K562 (cell line): ENCODE measurements around the gene DCAF17. TPM values are rescaled to one million over a fixed set of nuclear protein-coding genes. Genes with fewer than 3 reads are reported as not detected.

Experiments used
- CHCHD3 ChIP-seq: fragments of 250-450 bp; sonication (Bioruptor Pico); IDR thresholded peaks from 2 replicates; pipeline ENCODE4 v2.1.2; 2022; ENCODE audit warnings: mild to moderate bottlenecking
- CHD2 ChIP-seq: IDR thresholded peaks from 2 replicates; pipeline ENCODE4 v1.6.1; 2011; ENCODE audit warnings: low read depth, low read length
- KLF6 ChIP-seq: fragments of 250-450 bp; sonication (Bioruptor Pico); IDR thresholded peaks from 2 replicates; pipeline ENCODE4 v1.4.0; 2020; ENCODE audit warnings: mild to moderate bottlenecking, moderate library complexity, borderline replicate concordance
- NFATC3 ChIP-seq: fragments of 450-650 bp; IDR thresholded peaks from 2 replicates; pipeline ENCODE4 v1.6.1; 2017; ENCODE audit warnings: mild to moderate bottlenecking
- ZNF3 ChIP-seq: fragments of 250-450 bp; sonication (Bioruptor Pico); IDR thresholded peaks from 2 replicates; pipeline ENCODE4 v1.5.0; 2021; ENCODE audit warnings: mild to moderate bottlenecking, moderate library complexity
- polyA plus RNA-seq, 8 experiments: library from polyadenylated mRNA; depleted of rRNA in 4 of 8; stranded (reverse) in 5 of 8; unstranded in 3 of 8; fragments of >200 nt; fragmentation: Nextera tagmentation in 2 of 8; fragmentation: Illumina TruSeq in 1 of 8; extraction: Ambion mirVana in 2 of 8; extraction: Trizol in 1 of 8; gene quantifications; 2 replicates each; pipeline versions ENCODE4 v1.2.1 to v1.2.3, GENCODE V29; 2011 to 2014; ENCODE audit warnings: inconsistent platforms in 1 of 8, missing spikeins in 1 of 8
- total RNA-seq, 7 experiments: library from RNA; depleted of rRNA in 6 of 7; stranded (reverse); fragments of >200 nt in 6 of 7; fragmentation: Illumina TruSeq in 2 of 7; extraction: Trizol in 2 of 7; gene quantifications; 2 replicates each; pipeline versions ENCODE4 v1.2.1 to v1.2.3, GENCODE V29; 2011 to 2021; ENCODE audit warnings: low replicate concordance in 1 of 7
- TF ChIP-seq, protein P1 (sequence below): sonication (generic); formaldehyde crosslinking; IDR thresholded peaks from 2 replicates; pipeline ENCODE4 v1.8.0; 2022; ENCODE audit warnings: mild to moderate bottlenecking, missing genetic modification reagents
- TF ChIP-seq, protein P2 (sequence below): fragments of 450-650 bp; IDR thresholded peaks from 2 replicates; pipeline ENCODE4 v1.6.1; 2016; ENCODE audit warnings: mild to moderate bottlenecking, moderate library complexity
- TF ChIP-seq, protein P3 (sequence below): fragments of 250-450 bp; sonication (Bioruptor Pico); IDR thresholded peaks from 2 replicates; pipeline ENCODE4 v1.5.0; 2021; ENCODE audit warnings: mild to moderate bottlenecking, borderline replicate concordance

The DCAF17 gene
- total and polyA plus RNA-seq, 9 of the 15 experiments (the other 6 are each of a cell fraction or from before 2014, with no cell fraction given), result 10.0 to 38.5 (median 27.1) TPM

DNA sequence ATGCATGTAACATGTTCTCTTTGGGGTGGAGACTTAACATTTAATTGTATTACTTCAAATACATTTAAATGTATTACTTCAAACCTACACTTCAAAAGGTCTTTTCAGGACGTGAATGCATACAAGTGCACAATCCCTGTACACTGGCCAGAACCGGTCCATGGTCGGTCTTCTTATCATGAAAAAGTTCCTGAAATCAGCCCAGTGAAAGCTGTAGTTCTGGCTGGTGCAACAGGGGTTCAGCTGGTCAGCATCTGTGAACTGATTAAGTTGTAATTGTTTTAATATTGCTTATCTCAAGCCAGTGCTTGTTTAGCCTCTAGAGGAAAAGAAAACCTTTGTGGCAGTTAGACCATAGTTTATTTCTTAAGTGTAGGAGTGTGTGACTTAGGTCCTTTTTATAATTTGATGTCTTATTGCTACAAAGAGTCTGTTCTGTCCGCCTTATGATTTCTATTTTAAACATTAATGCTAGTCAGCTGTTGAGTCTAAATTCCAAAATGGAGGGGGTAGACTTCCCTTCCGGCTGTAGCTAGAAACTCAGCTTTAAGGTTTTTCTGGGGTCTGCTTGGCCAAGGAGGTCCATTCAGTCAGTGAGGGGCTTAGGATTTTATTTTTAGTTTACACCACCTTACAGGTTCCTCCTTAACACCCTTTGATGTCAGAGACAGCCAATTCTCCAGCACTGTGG lies 87.5 kb downstream of the DCAF17 start (continued):
- TF ChIP-seq, protein P1, sequence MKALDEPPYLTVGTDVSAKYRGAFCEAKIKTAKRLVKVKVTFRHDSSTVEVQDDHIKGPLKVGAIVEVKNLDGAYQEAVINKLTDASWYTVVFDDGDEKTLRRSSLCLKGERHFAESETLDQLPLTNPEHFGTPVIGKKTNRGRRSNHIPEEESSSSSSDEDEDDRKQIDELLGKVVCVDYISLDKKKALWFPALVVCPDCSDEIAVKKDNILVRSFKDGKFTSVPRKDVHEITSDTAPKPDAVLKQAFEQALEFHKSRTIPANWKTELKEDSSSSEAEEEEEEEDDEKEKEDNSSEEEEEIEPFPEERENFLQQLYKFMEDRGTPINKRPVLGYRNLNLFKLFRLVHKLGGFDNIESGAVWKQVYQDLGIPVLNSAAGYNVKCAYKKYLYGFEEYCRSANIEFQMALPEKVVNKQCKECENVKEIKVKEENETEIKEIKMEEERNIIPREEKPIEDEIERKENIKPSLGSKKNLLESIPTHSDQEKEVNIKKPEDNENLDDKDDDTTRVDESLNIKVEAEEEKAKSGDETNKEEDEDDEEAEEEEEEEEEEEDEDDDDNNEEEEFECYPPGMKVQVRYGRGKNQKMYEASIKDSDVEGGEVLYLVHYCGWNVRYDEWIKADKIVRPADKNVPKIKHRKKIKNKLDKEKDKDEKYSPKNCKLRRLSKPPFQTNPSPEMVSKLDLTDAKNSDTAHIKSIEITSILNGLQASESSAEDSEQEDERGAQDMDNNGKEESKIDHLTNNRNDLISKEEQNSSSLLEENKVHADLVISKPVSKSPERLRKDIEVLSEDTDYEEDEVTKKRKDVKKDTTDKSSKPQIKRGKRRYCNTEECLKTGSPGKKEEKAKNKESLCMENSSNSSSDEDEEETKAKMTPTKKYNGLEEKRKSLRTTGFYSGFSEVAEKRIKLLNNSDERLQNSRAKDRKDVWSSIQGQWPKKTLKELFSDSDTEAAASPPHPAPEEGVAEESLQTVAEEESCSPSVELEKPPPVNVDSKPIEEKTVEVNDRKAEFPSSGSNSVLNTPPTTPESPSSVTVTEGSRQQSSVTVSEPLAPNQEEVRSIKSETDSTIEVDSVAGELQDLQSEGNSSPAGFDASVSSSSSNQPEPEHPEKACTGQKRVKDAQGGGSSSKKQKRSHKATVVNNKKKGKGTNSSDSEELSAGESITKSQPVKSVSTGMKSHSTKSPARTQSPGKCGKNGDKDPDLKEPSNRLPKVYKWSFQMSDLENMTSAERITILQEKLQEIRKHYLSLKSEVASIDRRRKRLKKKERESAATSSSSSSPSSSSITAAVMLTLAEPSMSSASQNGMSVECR (CRISPR knock-in tag), result no peak; the same call in 1 of the 2 replicates
- TF ChIP-seq CHCHD3 (CRISPR knock-in tag) (no peak), CHD2 (no peak), NFATC3 (no peak), ZNF3 (CRISPR knock-in tag) (no peak), KLF6 (no peak)
- TF ChIP-seq, protein P2, sequence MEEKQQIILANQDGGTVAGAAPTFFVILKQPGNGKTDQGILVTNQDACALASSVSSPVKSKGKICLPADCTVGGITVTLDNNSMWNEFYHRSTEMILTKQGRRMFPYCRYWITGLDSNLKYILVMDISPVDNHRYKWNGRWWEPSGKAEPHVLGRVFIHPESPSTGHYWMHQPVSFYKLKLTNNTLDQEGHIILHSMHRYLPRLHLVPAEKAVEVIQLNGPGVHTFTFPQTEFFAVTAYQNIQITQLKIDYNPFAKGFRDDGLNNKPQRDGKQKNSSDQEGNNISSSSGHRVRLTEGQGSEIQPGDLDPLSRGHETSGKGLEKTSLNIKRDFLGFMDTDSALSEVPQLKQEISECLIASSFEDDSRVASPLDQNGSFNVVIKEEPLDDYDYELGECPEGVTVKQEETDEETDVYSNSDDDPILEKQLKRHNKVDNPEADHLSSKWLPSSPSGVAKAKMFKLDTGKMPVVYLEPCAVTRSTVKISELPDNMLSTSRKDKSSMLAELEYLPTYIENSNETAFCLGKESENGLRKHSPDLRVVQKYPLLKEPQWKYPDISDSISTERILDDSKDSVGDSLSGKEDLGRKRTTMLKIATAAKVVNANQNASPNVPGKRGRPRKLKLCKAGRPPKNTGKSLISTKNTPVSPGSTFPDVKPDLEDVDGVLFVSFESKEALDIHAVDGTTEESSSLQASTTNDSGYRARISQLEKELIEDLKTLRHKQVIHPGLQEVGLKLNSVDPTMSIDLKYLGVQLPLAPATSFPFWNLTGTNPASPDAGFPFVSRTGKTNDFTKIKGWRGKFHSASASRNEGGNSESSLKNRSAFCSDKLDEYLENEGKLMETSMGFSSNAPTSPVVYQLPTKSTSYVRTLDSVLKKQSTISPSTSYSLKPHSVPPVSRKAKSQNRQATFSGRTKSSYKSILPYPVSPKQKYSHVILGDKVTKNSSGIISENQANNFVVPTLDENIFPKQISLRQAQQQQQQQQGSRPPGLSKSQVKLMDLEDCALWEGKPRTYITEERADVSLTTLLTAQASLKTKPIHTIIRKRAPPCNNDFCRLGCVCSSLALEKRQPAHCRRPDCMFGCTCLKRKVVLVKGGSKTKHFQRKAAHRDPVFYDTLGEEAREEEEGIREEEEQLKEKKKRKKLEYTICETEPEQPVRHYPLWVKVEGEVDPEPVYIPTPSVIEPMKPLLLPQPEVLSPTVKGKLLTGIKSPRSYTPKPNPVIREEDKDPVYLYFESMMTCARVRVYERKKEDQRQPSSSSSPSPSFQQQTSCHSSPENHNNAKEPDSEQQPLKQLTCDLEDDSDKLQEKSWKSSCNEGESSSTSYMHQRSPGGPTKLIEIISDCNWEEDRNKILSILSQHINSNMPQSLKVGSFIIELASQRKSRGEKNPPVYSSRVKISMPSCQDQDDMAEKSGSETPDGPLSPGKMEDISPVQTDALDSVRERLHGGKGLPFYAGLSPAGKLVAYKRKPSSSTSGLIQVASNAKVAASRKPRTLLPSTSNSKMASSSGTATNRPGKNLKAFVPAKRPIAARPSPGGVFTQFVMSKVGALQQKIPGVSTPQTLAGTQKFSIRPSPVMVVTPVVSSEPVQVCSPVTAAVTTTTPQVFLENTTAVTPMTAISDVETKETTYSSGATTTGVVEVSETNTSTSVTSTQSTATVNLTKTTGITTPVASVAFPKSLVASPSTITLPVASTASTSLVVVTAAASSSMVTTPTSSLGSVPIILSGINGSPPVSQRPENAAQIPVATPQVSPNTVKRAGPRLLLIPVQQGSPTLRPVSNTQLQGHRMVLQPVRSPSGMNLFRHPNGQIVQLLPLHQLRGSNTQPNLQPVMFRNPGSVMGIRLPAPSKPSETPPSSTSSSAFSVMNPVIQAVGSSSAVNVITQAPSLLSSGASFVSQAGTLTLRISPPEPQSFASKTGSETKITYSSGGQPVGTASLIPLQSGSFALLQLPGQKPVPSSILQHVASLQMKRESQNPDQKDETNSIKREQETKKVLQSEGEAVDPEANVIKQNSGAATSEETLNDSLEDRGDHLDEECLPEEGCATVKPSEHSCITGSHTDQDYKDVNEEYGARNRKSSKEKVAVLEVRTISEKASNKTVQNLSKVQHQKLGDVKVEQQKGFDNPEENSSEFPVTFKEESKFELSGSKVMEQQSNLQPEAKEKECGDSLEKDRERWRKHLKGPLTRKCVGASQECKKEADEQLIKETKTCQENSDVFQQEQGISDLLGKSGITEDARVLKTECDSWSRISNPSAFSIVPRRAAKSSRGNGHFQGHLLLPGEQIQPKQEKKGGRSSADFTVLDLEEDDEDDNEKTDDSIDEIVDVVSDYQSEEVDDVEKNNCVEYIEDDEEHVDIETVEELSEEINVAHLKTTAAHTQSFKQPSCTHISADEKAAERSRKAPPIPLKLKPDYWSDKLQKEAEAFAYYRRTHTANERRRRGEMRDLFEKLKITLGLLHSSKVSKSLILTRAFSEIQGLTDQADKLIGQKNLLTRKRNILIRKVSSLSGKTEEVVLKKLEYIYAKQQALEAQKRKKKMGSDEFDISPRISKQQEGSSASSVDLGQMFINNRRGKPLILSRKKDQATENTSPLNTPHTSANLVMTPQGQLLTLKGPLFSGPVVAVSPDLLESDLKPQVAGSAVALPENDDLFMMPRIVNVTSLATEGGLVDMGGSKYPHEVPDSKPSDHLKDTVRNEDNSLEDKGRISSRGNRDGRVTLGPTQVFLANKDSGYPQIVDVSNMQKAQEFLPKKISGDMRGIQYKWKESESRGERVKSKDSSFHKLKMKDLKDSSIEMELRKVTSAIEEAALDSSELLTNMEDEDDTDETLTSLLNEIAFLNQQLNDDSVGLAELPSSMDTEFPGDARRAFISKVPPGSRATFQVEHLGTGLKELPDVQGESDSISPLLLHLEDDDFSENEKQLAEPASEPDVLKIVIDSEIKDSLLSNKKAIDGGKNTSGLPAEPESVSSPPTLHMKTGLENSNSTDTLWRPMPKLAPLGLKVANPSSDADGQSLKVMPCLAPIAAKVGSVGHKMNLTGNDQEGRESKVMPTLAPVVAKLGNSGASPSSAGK, result no peak
- TF ChIP-seq, protein P3, sequence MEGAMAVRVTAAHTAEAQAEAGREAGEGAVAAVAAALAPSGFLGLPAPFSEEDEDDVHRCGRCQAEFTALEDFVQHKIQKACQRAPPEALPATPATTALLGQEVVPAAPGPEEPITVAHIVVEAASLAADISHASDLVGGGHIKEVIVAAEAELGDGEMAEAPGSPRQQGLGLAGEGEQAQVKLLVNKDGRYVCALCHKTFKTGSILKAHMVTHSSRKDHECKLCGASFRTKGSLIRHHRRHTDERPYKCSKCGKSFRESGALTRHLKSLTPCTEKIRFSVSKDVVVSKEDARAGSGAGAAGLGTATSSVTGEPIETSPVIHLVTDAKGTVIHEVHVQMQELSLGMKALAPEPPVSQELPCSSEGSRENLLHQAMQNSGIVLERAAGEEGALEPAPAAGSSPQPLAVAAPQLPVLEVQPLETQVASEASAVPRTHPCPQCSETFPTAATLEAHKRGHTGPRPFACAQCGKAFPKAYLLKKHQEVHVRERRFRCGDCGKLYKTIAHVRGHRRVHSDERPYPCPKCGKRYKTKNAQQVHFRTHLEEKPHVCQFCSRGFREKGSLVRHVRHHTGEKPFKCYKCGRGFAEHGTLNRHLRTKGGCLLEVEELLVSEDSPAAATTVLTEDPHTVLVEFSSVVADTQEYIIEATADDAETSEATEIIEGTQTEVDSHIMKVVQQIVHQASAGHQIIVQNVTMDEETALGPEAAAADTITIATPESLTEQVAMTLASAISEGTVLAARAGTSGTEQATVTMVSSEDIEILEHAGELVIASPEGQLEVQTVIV (CRISPR knock-in tag), result no peak
